ENCODE measurements around the gene RHBDL2.
"Not testable (repeated sequence)": the region's sequence is repeated elsewhere in the genome, so short reads cannot be mapped to it uniquely, and the experiment has no call there.

The RHBDL2 gene

GRCh38 chr1:38873027-38873969 is 68.3 kb downstream of the RHBDL2 start, which contains the start of gene MYCBP:
Gene MYCBP (minus strand): TSS chr1:38873348. CDS start chr1:38873305, 43 bp downstream.
- peak; percentile 90 for FAIRE-seq

- FAIRE-seq = no peak
These were observed 69.1 kb downstream of the RHBDL2 start for GRCh38 chr1:38872401-38873026.

DNA sequence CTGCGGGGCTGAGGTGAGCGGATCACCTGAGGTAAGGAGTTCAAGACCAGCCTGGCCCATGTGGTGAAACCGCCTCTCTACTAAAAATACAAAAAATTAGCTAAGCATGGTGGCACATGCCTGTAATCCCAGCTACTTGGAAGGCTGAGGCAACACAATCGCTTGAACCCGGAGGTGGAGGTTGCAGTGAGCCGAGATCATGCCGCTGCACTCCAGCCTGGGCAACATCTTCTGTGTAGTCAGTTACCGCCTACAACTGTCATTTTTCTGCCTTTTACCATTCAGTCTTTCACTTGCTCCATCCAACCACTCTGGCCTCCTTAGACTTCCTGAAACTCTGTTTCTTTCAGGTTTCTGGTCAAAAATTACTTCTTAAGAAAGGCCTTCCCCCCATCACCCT is 70.6 kb downstream of the RHBDL2 start:
- FAIRE-seq = no peak

- no peak for FAIRE-seq
These were observed 74.4 kb downstream of the RHBDL2 start for GRCh38 chr1:38867208-38867607.

DNA sequence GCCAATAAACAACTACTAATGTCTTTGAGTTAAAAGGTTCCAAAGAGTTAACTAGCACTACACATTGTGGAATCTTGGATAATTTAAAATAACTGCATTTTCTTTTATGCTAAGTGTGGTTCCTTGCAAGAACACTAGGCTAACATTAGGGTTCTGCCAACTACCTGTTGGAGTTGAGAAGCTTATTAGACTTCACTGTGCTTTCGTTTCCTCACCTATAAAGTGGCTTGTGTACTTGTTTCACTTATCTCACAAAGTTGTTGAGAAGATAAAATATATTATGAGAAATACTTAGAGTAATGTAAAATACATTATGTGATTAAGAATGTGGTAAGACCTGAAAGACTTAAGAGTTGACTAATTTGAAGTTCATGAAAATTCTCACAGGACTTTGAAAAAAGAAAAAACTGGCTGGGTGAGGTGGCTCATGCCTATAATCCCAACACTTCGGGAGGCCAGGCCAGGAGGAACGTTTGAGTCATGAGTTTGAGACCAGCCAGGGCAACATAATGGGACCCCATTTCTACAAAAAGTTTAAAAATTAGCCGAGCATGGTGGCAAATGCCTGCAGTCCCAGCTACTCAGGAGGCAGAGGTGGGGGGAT is 76.4 kb downstream of the RHBDL2 start:
- no peak for FAIRE-seq

- no peak for FAIRE-seq
These were observed 81.2 kb downstream of the RHBDL2 start for GRCh38 chr1:38860454-38860795.

DNA sequence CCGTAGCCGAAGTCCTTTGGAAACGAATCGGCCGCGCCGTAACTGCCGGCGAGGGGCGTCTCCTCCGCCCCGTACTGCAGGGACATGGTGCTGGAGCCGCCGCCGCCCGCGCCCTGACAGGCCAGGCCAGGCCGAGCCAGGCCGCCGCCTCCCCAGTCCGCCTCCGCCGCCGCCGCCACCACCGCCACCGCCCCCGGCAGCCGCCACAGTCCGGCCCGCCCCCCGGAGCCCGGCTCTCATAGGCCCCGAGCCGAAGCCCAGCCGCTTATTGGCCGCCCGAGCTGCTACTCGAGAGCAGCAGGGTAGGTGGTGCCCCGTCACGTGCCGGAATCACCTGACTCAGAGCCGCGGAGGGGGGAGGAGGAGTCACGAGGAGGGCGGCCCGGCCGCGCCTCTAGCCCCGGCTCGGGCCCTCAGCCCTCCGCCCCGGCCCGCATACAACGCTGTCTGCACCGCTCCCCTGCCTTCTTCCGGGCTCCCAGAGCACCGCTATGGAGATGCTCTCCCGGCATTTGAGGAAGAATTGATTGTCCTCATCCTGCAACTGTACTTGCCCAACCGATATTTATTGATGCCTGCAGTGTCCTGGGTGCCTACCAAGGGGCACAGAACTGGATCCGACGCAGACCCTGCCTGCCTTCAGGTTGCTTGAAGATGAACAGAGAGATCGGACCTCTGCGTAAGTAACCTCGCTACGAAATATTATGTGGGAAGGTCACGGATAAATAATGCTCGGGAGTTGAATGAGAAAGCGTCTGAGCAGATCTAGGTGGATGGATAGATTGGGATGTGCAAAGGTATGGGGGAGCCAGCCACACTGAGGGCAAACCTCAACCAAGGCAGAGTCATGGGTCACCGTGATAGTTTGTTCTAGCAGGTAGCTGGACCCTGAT is 81.8 kb downstream of the RHBDL2 start, which contains the start of gene RRAGC:
RRAGC (minus strand) TSS at position 212 of the 893 bp plus-strand sequence; CDS start at position 86, 126 bp downstream.
- FAIRE-seq = no peak

- FAIRE-seq = no peak
These were observed 82.6 kb downstream of the RHBDL2 start for GRCh38 chr1:38858833-38859560.

DNA sequence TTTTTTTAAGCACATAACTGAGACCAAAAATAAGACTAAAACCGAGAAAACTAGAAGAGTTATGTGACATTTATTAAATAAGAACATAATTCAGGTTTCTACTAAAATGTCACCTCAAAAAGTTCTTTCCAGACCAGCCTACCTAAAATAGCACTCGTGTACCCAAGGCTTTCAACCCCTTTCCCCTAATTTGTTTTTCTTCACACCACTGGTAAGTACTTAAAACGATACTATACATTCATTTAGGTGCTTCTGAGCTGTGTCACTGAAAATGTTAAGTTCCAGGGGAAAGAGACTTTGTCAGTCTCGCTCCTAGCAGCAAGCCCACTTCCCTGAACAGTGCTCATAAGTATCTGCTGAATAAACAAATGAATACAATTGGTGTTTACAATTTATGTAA is 88.8 kb downstream of the RHBDL2 start:
- no peak for FAIRE-seq

DNA sequence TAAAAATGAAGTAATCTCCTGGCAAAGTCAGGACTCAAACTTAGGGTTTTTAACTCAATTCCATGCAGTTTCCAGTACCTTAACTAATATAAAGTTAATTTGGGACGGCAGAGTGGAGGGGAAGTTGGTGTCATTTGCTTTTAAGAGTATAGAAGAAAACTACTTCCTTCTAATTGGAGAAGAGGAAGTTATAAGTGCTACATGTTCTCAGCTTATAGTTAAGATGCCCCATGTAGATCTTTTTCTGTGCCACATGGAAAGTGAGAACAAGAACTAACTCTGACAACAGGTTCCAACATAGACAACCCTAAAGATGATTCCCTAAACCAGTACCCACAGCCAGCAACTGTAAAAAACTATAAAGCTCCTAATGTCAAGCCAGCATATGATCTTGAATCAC is 93.6 kb downstream of the RHBDL2 start:
- no peak for FAIRE-seq

DNA sequence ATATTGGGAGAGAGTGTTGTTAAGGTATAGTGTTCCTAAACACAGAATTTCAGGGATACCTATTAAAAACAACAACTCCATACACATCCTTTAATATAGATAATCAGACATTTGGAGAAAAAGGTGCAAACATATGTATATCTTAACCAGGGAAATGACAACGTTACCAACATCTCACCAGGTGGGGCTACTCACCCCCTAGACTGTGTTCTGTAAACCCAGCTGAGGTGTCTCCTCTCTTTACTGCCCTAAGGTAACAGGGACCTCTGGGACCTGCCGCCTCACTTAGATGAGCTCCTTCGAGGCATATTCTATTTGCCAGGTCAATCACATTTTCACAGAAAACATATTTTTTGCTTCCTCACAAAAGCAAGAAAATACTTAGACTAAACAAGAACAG is 95.4 kb downstream of the RHBDL2 start:
- FAIRE-seq = no peak

GRCh38 chr1:38845088-38845487 is 96.5 kb downstream of the RHBDL2 start:
- not testable (repeated sequence) for FAIRE-seq

DNA sequence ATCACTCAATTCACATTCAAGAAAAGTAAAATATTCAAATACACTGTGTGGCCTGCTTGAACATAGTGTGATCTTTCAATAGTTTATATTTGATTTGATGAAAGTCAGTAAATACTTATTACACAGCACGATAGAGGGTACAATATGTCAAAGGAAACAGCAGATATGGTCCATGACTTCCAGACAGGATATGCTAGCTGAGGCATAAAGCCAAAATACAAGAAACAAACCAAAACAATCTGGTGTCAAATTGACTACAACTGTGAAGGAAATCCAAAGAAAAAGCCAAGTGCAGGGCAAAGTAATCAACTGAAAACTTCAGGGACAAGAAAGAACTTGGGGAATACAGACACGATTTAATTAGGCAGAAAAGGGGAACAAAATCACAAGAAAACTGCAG is 101.3 kb downstream of the RHBDL2 start:
- FAIRE-seq = no peak

DNA sequence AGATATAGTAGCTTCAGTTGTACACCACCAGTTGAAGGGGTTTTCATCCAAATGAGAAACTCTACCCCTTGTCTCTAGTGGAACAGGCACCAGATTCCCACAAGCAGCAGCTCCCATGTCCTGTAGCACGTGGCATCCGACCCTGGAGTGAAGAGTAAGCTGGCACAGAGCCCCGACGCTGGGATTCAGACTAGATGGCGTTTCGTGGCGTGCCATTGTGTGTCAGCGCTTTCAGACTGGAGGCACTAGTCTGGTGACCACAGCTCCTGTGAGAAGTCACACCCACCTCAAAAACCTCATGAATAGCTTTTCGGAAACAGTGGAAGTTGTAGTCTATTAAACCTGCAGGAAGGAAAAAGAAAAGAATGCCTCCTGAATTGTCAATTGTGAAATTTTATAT is 102.3 kb downstream of the RHBDL2 start:
- FAIRE-seq = no peak

DNA sequence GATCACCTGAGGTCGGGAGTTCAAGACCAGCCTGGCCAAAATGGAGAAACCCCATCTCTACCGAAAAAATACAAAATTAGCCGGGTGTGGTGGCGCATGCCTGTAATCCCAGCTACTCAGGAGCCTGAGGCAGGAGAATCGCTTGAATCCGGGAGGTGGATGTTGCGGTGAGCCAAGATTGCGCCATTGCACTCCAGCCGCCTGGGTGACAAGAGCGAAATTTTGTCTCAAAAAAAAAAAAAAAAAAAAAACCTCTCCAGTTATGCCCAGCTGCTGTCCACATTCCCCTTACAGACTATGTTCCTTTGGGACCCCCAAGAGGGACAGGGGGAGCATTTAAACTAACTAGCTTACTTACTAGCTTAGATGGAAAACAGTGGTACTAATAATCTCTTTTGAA is 105.3 kb downstream of the RHBDL2 start:
- FAIRE-seq = not testable (repeated sequence)
